K562 treated with DMSO at 1 percent for 48 hours (cell line): ENCODE measurements around the gene SELENOH. TPM values are rescaled to one million over a fixed set of nuclear protein-coding genes. Genes with fewer than 3 reads are reported as not detected.

Experiments used
- total RNA-seq: library from RNA; unstranded; fragments of 300-600 nt; gene quantifications from 2 replicates; pipeline ENCODE4 v1.2.3, GENCODE V29; 2022; ENCODE audit warnings: low replicate concordance; ENCODE audit errors: extremely low read depth

The SELENOH gene, protein sequence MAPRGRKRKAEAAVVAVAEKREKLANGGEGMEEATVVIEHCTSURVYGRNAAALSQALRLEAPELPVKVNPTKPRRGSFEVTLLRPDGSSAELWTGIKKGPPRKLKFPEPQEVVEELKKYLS
- not detected in 2 replicates for total RNA-seq

DNA sequence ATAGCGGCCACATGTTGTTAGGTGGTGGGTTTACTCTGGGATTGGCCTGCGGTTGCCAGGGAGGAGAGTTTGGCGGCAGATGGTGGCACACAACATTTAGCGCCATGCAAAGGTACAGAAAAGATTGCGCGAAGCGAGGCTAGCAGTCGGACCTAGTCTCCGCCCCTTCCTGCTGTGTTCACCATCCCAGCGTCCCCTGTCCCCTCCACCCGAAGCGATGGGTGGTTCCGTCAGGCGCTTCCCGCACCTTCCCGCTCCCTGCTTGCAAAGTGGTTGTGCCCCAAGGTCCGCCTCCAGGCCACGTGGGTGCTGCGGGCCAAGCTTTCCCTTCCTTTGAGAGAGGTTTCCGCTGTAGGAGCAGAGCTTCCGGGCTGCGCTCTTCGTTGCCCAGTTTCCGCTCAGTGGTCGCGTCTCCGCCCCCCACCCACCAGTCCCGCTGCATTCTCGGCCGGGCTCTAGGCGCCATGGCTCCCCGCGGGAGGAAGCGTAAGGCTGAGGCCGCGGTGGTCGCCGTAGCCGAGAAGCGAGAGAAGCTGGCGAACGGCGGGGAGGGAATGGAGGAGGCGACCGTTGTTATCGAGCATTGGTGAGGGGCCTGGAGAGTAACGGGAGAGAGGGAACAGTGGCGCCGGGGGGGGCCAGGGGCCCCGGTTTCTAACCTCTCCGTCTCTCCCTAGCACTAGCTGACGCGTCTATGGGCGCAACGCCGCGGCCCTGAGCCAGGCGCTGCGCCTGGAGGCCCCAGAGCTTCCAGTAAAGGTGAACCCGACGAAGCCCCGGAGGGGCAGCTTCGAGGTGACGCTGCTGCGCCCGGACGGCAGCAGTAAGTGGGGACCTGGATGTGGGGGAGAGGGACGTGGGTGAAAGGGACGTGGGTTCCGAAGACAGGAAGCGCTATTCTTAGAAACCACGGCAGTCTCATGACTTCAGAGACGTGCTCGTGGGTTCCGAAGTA is at the start of gene SELENOH:
SELENOH (plus strand) TSS at position 360 of the 955 bp plus-strand sequence; CDS start at position 465, 105 bp downstream.

DNA sequence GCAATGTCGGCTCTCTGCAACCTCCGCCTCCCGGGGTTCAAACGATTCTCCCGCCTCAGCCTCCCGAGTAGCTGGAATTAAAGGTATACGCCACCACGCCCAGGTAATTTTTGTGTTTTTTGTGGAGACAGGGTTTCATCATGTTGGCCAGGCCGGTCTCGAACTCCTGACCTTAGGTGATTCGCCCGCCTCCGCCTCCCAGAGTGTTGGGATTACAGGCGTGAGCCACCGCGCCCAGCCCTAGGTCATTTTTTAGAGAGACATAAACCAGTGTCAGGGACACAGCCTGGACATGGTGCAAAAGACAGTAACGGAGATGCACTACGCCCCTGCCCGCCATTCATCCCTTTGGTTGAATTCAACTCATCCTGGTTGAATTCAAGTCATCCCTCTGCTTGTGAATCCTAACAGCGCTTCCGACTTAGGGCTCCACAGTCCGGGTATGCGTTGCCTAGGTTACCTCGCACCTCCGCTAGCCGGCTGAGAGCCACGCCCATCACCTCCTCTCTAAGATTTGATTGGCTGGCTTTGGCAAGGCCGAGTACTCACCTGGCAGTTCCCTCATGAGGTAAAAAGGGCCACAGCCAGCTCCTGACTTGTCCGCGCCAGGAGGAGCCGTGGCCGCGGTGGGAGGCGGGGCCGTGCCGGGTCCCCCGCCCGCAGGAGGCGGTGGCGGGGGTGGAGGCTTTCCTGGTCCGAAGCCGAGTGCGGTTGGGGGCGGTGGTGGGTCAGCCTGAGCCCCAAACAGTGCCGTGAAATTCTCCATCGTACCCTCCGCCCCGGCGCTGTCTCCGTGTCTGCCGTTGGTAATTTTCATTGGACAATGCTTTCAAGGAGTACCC is 29.7 kb upstream of the SELENOH start, which contains the start of gene MED19:
MED19 (minus strand) TSS at position 802 of the 842 bp plus-strand sequence; CDS start at position 766, 36 bp downstream.

DNA sequence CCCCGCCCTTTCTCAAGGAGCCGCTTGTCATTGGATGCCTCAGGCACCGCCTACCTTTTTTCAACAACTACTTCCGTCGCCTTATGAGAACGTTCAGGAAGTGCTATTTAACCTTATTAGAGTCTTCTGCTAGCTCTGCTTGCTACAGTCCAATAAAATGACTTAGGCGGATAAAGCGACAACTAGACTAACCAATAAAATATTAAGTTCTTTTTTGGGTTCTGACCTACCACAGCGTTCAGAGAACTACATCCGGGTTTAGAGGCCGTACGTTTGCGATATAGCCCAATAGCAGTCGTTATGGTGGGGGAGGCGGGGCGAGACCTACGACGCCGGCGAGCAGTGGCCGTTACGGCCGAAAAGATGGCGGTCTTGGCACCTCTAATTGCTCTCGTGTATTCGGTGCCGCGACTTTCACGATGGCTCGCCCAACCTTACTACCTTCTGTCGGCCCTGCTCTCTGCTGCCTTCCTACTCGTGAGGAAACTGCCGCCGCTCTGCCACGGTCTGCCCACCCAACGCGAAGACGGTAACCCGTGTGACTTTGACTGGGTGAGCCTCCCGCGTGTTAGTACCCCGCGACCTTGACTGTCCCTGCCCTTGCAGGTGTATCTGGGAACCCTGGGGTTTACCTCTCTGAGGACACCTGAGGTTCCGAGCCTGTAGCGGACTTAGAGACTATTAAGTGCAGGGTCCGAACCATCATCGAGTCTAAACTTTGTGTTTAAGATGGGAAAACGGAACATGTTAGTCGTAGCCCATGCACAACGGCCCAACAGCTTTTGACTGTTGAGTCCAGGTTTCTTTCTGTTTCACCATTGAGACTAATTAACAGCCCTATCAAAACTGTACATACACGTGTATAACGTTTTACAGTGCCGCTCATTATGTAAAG is 28.8 kb upstream of the SELENOH start, which contains the start of gene TMX2:
TMX2 (plus strand) TSS at position 338 of the 895 bp plus-strand sequence; CDS start at position 364, 26 bp downstream.

DNA sequence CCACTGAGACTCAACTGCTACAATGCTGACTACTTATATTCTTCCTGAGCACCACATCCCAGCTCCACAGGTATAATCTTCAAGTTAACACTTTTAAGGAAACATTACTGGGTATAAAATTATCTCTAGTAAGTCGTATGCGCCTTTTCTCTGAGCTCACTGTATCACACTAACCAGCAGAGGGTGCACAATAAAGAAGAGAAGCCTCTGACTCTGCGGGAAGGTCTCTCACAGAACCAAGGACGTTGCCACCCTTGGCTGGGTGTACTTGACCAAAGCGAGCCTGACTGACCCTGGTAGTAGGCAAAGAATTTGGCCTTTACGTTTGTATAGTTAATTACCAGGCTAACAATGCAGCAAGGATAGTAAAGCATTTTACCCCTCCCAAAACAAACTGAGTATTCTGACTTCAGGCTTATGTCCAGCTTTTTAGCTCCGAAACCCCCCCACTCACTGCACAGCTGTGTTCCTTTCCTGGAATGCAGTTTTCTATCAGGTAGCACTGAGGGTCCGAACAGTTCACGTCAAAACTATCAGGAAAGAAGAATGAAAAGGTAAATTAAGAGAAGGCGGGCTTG is 10.5 kb downstream of the SELENOH start, which contains the start of gene BTBD18:
BTBD18 (minus strand) TSS at position 144 of the 578 bp plus-strand sequence. CDS start 631 bp downstream, outside the sequence.

DNA sequence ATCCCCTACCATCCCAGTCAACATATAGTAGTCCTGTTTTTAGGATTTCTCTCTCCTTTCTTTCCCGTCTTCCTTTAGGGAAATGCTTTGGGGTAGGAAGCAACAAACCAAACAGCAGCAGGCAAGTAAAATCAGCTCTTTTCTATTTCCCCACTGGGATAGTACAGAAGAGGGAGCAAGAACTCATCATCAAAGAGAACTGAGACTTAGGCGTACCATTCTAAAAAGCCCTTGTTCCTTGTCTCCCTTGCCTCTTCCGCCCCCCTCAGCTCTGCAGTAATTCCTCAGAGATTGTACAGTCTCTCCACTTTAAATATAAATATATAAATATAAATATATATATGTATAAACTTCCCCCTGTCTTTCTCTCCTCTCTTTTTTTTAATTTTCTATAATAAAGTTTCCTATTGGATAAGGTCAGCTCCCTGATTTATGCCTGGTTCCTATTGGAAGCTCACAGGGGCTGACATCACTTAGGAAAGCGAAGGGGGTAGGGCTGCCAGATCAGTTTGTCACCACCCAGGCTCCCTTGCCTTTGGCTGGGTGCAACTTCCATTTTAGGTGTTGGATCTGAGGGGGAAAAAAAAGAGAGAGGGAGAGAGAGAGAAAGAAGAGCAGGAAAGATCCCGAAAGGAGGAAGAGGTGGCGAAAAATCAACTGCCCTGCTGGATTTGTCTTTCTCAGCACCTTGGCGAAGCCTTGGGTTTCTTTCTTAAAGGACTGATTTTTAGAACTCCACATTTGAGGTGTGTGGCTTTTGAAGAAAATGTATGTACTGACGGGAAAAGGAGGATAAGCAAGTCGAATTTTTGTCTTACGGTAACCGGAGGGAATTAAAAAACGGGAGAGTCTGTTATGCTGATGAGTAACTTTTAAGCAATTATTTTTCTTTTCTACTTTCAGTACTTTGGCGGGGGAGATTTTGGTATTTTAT is 20.3 kb downstream of the SELENOH start, which contains the start of gene CTNND1:
CTNND1 (plus strand) TSS at position 502 of the 934 bp plus-strand sequence. CDS start 29,677 bp downstream, outside the sequence.

Other genes starting within 250 kb of the SELENOH start
- gene SLC43A1, start 225.8 kb upstream of the SELENOH start, total RNA-seq: not detected in 2 replicates
- gene TIMM10, start 210.7 kb upstream of the SELENOH start, total RNA-seq: not detected in 2 replicates
- not detected in 2 replicates for gene SMTNL1, start 203.9 kb upstream of the SELENOH start, total RNA-seq
- not detected in 2 replicates for gene UBE2L6, start 173.8 kb upstream of the SELENOH start, total RNA-seq
- not detected in 2 replicates for gene SERPING1, start 143.8 kb upstream of the SELENOH start, total RNA-seq
- gene YPEL4, start 91.6 kb upstream of the SELENOH start, total RNA-seq: not detected in 2 replicates
- gene CLP1, start 83.7 kb upstream of the SELENOH start, total RNA-seq: not detected in 2 replicates
- gene ZDHHC5, start 73.4 kb upstream of the SELENOH start, total RNA-seq: not detected in 2 replicates
- not detected in 2 replicates for gene MED19, start 29.3 kb upstream of the SELENOH start, total RNA-seq
- gene TMX2, start 28.9 kb upstream of the SELENOH start, total RNA-seq: not detected in 2 replicates
- not detected in 2 replicates for gene BTBD18, start 10.3 kb downstream of the SELENOH start, total RNA-seq
- gene CTNND1, start 20.3 kb downstream of the SELENOH start, total RNA-seq: not detected in 2 replicates